ENCODE results near the gene FNBP1.
A peak's percentile ranks its signal among the peaks of the same experiment; 100 is the strongest.
"Not testable (repeated sequence)": the region's sequence is repeated elsewhere in the genome, so short reads cannot be mapped to it uniquely, and the experiment has no call there.

The FNBP1 gene

DNA sequence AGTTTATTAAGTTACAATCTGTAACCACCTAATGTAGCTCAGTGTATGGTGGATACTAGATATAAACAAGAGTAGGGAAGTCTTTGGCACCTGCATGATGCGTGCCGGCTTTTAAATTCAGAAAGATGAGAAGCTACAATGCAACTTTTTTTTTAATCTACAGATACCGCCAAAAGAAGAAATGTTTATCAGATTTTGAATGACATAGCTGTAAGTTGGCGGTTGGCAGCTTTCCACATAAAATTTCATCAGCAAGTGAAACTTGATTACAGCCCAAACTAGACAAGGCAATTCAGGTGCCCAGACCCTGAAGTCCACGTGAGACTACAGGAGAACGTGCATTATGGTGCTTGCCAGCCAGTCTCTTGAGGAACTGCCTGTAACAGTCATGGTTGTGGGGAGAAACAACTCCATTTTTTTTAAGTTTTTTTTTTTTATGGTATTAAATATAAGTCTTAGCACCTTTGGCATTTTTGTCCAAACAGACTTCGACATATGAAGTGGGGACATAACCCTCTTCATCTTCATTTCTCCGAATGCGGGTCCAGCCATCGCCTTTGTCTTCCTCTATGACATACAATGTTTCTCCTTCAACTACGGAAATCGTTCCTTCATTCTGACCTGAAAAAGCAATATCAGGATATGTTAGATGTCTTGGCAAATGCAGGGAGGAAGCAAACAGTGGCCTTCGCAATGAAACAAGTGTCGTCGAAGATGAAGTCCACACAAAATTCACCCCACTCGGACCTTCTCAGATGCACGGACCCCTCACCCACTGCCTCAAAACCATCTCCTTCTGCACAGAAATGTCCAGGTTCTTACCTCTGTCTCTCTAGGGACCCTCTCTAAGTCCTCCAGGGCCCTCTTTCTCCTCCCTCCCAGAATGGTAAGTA lies 147.4 kb downstream of the FNBP1 start:
- Mint-ChIP-seq H3K4me1 (peaks cover 70% of the 10 kb centered on the region), H3K36me3 (peaks cover 39% of the 10 kb centered on the region), H3K27ac (peak overlapping the region; percentile 95), H3K4me3 (peak overlapping the region; percentile 55), H3K27me3 (no peaks in the 10 kb centered on the region), H3K9me3 (no peaks in the 10 kb centered on the region)

DNA sequence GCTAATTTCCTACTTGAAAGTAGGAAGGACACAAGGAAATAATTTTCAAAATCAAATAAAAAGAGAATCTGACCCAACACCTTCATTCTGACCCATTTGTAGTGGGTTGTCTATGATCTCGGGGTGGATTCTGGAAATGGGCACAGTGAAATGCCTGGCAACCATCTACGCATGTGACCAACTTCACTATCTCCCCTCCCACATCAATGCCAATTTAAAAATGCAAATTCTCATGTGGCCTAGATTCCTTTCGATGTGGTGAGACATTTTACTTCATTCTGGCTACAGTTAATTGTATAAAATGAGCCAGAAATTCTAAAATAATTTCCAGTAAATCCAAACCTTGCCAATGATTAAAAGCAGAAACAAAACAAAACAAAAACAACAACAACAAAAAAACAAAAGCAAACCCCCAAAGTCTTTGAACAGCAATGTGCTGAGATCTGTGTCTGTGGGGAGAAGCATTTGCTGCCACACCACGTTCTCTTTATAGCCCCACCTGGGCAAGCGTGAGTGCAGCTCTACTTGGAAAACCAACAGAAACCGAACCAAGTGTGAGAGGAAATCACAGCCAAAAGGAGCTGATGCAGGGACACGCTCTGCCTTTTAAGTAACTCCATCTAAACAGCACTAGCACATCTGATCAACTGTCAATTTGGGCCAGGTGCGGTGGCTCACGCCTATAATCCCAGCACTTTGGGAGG lies 148.7 kb downstream of the FNBP1 start:
- peak overlapping the region; percentile 66 for H3K4me3 Mint-ChIP-seq
- H3K27me3 Mint-ChIP-seq: no peaks in the 10 kb centered on the region
- peak overlapping the region; percentile 88 for H3K27ac Mint-ChIP-seq
- H3K4me1 Mint-ChIP-seq: peaks cover 83% of the 10 kb centered on the region
- H3K36me3 Mint-ChIP-seq: peaks cover 41% of the 10 kb centered on the region
- no peaks in the 10 kb centered on the region for H3K9me3 Mint-ChIP-seq

DNA sequence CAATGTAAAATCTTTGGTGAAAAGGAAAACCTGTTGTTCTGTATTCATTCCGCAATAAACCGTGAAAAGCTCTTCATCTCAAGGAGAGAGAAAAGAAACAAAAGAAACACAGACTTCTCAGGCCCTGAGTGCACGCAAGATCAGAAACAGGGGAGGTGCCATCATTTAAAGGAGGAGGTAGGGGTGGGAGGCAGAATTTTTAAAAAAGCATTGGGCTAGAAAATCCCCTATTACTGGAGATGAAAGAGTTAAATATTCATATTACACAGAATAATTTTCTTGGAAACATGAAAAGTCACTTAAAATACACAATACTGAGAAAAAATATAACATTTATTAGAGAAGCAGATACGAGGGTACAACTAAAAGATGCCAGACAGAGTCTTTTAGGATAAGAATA lies 151.4 kb downstream of the FNBP1 start:
- H3K27me3 Mint-ChIP-seq: no peaks in the 10 kb centered on the region
- H3K4me3 Mint-ChIP-seq: peak overlapping the region; percentile 89
- no peaks in the 10 kb centered on the region for H3K9me3 Mint-ChIP-seq
- H3K27ac Mint-ChIP-seq: peak overlapping the region; percentile 99
- peaks cover 28% of the 10 kb centered on the region for H3K36me3 Mint-ChIP-seq
- peaks cover 93% of the 10 kb centered on the region for H3K4me1 Mint-ChIP-seq

DNA sequence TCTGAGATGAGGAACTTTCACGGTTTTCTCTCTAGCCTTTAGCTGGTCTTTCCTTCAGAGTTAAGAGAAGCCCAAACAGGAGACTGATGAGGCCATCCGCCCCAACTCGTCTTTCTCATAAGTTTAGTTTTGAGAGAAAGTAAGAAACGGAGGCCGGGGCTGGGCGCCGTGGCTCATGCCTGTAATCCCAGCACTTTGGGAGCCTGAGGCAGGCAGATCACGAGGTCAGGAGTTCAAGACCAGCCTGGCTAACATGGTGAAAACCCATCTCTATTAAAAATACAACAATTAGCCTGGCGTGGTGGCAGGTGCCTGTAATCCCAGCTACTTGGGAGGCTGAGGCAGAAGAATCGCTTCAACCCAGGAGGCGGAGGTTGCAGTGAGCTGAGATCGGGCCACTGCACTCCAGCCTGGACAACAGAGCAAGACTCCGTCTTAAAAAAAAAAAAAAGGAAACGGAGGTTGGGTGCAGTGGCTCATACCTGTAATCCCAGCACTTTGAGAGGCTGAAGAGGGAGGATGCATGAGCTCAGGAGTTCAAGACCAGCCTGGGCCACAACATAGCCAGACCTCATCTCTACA lies 152.2 kb downstream of the FNBP1 start:
- not testable (repeated sequence) for H3K9me3 Mint-ChIP-seq, H3K27me3 Mint-ChIP-seq
- H3K27ac Mint-ChIP-seq: peak overlapping the region; percentile 99
- peak overlapping the region; percentile 89 for H3K4me3 Mint-ChIP-seq
- peaks cover 90% of the 10 kb centered on the region for H3K4me1 Mint-ChIP-seq
- peaks cover 23% of the 10 kb centered on the region for H3K36me3 Mint-ChIP-seq

DNA sequence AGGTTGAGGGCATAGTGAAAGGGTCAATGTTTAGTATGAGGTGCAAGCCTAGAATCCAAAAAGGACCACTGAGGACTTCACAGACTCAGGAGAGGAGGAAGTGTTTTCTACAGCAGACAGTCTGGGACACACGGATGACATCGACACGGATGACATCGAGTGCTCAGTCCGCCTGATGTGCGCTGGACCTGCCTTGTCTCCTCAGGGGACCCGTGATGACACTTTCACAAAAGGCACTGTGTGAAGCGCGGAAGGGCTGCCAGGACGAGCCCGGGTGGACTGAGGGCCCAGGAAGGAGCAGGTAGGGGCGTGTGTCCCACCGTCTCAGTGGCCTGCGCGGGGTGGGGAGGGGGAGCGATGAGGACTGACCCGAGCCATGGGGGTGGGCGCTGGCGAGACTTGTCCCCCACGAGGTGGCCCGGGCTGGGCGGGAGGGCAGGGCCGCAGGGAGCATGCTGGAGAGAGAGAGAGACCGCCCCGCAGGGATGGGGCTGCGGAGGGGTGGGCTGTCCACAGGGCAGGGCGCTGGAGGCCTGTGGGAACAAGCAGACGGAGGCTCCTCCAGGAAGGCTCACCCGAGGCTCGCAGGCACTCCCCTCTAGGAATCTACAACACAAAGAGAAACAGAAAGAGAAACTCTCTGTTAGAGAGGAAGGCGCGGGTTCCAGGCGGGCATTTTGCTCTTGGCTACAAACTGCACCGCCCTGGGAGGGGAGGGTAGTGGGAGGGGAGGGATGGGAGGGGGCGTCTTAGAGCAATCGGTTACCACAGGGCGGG lies 152.9 kb downstream of the FNBP1 start:
- no peaks in the 10 kb centered on the region for H3K9me3 Mint-ChIP-seq
- peaks cover 83% of the 10 kb centered on the region for H3K4me1 Mint-ChIP-seq
- peak overlapping the region; percentile 89 for H3K4me3 Mint-ChIP-seq
- peaks cover 22% of the 10 kb centered on the region for H3K36me3 Mint-ChIP-seq
- H3K27ac Mint-ChIP-seq: peak overlapping the region; percentile 99
- H3K27me3 Mint-ChIP-seq: no peaks in the 10 kb centered on the region

DNA sequence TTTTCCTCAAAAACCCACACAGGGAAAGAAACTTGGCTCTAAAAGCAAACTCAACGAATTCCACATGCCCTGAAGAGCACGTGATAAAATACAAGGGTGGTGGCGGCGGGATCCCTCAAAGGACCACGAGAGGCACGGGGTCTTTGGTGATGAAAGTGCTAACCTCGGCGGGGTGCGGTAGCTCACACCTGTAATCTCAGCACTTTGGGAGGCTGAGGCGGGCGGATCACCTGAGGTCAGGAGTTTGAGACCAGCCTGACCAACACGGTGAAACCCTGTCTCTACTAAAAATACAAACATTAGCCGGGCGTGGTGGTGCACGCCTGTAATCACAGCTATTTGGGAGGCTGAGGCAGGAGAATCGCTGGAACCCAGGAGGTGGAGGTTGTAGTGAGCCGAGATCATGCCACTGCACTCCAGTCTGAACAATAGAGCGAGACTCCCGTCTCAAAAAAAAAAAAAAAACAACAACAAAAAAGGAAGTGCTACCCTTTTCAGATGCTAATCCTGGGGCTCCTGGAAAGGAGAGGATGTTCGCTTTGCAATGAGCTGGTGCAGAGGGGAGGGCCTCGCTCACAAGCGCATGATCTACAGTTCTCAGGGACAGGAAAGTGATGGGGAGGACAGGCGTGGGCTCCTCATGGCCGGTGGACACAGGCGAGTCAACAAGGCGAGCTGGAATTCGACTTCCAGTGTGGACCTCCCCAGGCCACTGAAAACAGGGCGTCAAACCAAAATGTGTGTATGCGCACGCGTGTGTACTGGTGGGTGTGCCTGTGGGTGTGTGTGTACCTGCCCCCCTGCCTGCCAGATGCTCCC lies 153.7 kb downstream of the FNBP1 start:
- Mint-ChIP-seq H3K27me3 (no peaks in the 10 kb centered on the region), H3K4me3 (peak overlapping the region; percentile 89), H3K9me3 (no peaks in the 10 kb centered on the region), H3K4me1 (peaks cover 79% of the 10 kb centered on the region), H3K27ac (peak overlapping the region; percentile 99), H3K36me3 (peaks cover 20% of the 10 kb centered on the region)

DNA sequence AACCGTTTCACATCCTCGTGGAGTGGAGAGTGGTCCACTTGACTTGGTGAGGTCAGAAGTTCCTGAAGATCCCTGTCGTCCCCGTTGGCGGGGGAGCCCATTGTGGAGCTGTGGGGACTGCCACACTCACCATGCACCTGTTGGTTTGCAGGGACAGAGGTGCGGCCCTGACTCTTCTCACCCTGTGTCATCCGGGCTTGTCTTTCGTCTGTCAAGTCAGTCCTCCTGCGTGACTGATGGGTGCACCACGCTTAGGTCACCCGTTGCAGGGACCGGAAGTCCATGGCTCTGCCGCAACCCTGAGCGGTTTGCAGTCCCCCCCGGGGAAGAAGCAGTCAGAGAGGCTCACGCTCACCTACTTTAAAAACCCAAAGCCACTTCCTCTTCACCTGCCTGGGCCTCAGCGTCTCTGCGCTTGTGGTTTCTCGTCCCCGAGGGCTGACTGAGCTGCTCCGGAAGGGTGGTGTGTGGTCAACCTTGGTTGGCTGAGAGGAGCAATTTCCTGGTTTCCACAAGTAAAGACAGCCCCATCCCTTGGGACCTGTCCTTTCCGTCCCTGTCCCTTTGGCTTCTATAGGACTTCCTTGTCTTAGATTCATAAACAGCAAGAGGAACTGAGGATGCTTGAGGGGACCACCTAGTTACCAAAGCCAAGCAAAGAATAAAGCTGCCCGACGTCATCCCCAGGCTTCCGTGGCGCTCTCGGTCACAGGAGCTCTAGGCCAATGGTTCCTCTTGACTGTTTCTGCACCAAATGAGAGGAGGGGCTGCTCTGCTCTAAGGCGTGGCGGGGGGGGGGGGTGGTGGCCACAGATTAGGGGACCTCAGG lies 154.5 kb downstream of the FNBP1 start:
- H3K27me3 Mint-ChIP-seq: no peaks in the 10 kb centered on the region
- H3K36me3 Mint-ChIP-seq: peaks cover 16% of the 10 kb centered on the region
- H3K4me1 Mint-ChIP-seq: peaks cover 81% of the 10 kb centered on the region
- peak overlapping the region; percentile 89 for H3K4me3 Mint-ChIP-seq
- H3K9me3 Mint-ChIP-seq: no peaks in the 10 kb centered on the region
- H3K27ac Mint-ChIP-seq: peak overlapping the region; percentile 99

DNA sequence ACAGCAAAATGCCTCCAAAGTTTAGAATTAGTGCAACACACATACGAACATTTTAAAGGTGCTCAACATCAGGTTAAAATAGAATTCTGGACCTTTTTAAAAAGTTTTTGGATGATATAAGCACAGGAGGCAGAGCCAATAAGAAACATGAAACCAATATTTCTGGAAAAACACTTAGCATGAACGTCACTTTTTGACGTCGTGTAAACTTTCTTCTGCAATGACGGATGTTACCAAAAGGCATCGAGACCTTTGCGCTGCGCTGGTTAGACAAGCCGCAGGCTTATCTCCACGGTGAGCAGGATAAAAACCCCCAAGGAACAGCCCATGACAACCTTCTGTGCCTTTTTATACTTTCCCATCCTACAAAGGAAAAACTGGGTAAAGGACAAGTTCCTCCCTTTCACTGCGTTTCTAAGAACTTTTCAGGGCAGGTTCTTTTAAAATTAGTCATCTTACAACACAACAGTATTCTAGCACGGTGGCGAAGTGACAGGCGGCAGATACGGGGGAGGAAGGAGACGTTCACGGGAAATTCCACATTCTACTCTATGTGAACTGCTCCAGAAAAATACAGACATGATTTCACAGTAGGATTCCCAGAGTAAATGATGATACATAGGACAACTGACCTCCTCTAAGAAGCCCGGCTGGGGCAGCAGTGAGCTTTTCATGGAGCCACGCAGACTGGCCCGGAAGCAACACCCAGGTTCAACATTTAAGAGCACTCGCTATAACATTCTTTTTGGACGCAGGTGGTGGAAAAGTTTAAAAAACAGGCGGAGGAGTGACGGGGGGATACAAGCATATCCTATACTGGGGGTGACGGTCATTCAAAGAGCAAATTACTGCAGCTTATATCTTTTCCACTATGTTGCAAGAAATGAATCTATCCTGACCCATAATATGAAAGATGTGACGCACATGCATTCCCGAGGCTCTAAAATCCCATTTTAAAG lies 155.4 kb downstream of the FNBP1 start:
- no peaks in the 10 kb centered on the region for H3K9me3 Mint-ChIP-seq
- H3K4me3 Mint-ChIP-seq: peak overlapping the region; percentile 89
- peak overlapping the region; percentile 99 for H3K27ac Mint-ChIP-seq
- peaks cover 77% of the 10 kb centered on the region for H3K4me1 Mint-ChIP-seq
- H3K27me3 Mint-ChIP-seq: no peaks in the 10 kb centered on the region
- H3K36me3 Mint-ChIP-seq: peaks cover 14% of the 10 kb centered on the region

DNA sequence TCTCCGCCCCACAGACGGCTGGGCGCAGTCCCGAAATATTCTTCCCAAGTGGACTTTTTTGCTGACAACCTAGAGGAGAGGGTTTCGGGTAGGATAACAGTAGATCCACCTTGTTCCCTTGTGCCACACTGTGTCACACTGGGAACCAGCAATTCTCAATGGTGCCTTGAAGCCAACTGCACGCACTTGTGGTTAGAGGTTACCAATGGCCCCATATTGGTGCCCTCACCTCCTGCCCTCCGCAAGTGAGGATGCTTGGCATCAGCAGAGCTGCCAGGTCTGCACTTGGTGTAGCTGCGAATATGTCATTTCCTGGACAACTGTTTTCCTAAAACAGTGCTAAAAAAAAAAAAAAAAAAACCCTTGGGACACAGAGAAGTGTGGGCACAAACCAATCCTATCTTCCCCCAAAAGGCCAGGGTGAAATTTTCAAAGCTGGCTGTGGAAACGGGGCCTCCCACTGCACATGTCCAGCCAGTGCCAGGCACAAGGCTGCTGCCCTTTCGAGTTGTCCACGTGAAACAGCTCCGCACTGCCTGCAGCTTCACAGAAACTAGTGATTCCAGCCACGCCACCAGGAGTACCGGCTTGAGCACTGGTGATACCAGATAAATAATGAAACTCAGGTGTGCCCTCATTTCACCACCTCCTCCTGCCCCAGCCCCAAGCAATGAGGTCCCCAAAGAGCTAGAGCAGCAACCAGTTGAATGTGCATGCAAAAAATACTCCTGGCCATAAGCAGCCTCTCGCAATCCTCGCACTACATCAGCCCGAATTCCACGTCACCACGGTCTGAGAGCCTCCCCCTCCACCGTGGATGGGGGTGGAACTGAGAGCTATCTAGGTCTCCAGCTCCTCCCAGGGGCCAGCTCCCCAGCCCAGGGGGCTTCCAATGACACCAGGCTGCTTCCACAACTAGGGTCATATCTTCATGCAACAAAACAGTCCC lies 156.5 kb downstream of the FNBP1 start:
- Mint-ChIP-seq H3K36me3 (peaks cover 9% of the 10 kb centered on the region), H3K27me3 (no peaks in the 10 kb centered on the region)

DNA sequence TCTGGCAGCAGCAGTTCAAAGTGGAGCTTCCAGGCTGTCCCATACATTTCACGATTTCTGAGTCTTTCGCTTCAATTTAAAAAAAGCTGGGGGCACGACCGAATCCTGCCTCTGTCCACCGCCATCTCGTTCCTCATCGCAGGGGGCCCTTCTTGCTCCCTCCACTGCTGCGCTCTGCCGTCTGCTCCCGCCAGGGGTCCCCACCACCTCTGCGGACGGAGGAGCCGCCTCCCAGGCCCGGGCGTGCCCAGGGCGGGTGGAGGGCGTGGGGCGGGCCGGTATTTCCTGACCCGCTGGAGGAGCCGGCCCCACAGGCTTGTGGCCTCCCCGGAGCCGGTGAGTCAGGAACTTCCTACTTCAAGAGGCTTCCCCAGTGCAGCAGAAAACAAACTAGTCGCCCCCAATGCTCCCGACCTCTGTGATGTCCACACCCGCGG lies 157.3 kb downstream of the FNBP1 start:
- Mint-ChIP-seq H3K27ac (peak overlapping the region; percentile 97), H3K36me3 (peaks cover 8% of the 10 kb centered on the region), H3K4me1 (peaks cover 59% of the 10 kb centered on the region), H3K9me3 (no peaks in the 10 kb centered on the region), H3K4me3 (peak overlapping the region; percentile 89), H3K27me3 (no peaks in the 10 kb centered on the region)

More for the DNA sequence above, 156.5 kb downstream of the FNBP1 start:
- Mint-ChIP-seq H3K4me1 (peaks cover 66% of the 10 kb centered on the region), H3K4me3 (peak overlapping the region; percentile 89), H3K27ac (peak overlapping the region; percentile 99), H3K9me3 (no peaks in the 10 kb centered on the region)

DNA sequence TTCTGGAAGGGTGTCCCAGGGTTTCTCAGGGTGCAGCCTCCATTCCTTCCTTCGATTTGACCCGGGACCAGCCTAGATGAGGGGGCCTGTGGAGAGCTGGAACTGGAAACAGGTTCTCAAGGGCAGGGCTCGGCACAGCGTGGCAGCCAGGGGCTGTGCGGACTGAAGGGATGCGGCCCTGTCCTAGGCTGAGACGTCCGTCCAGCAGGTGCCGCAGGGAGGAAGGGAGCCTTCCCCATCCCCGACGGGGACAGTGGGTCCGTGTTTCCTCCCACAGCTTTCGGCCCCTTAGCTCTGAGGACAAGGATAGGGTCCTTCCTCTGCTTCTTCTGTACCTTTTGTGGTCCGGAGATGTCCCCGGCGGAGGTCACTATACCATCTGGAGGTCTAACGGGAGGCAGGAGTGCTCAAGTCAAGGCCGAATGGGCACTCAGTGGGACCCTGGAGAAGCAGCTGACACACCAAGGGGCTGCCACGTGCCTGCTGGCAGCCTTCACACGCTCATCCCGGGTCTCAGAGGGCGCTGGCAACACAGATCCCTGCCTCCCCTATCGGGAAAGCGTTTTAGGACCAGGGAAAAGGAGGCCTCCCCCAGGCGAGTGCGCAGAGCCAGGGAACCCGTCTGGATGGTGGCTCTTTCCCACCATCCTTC lies 157.8 kb downstream of the FNBP1 start:
- H3K27me3 Mint-ChIP-seq: no peaks in the 10 kb centered on the region
- no peaks in the 10 kb centered on the region for H3K9me3 Mint-ChIP-seq
- peak overlapping the region; percentile 89 for H3K4me3 Mint-ChIP-seq
- H3K36me3 Mint-ChIP-seq: peaks cover 9% of the 10 kb centered on the region
- H3K4me1 Mint-ChIP-seq: peaks cover 53% of the 10 kb centered on the region
- H3K27ac Mint-ChIP-seq: peak overlapping the region; percentile 97
